ENCODE results near the gene MED20. TPM values are rescaled to one million over a fixed set of nuclear protein-coding genes. Genes with fewer than 3 reads are reported as not detected.

Gene MED20
- total and polyA plus RNA-seq, 9 donors, result 7.2 to 20.0 (median 13.1) TPM

- no peaks in the 10 kb centered on the region for H3K4me1 ChIP-seq (ENCODE audit: insufficient read depth)
- TF ChIP-seq POLR2A (IDR thresholded peaks at IDR 0.05), result no peak
- no peak for TF ChIP-seq EP300 (IDR thresholded peaks at IDR 0.05)
- TF ChIP-seq, protein P1, sequence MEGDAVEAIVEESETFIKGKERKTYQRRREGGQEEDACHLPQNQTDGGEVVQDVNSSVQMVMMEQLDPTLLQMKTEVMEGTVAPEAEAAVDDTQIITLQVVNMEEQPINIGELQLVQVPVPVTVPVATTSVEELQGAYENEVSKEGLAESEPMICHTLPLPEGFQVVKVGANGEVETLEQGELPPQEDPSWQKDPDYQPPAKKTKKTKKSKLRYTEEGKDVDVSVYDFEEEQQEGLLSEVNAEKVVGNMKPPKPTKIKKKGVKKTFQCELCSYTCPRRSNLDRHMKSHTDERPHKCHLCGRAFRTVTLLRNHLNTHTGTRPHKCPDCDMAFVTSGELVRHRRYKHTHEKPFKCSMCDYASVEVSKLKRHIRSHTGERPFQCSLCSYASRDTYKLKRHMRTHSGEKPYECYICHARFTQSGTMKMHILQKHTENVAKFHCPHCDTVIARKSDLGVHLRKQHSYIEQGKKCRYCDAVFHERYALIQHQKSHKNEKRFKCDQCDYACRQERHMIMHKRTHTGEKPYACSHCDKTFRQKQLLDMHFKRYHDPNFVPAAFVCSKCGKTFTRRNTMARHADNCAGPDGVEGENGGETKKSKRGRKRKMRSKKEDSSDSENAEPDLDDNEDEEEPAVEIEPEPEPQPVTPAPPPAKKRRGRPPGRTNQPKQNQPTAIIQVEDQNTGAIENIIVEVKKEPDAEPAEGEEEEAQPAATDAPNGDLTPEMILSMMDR (IDR thresholded peaks at IDR 0.05), result no peak
- no peak for DNase-seq
- H3K27me3 ChIP-seq, result no peaks in the 10 kb centered on the region
- WGBS, 3 donors, result 61 to 64% (median 63%) methylated on average over 4 of the region's 4 CpGs
- no peaks in the 10 kb centered on the region for H3K9me3 ChIP-seq
- intact Hi-C loops (cut with DNase I), result no loop called here
- H3K27ac ChIP-seq, result no peak overlapping the region
- H3K4me3 ChIP-seq, result no peak overlapping the region
- H3K36me3 ChIP-seq, result no peaks in the 10 kb centered on the region
These were observed 46.0 kb upstream of the MED20 start for GRCh38 chr6:41966961-41967311.

GRCh38 chr6:41966214-41966920 lies 45.4 kb upstream of the MED20 start:
- Histone ChIP-seq H3K4me1 (ENCODE audit: insufficient read depth) (no peaks in the 10 kb centered on the region), H3K27ac (no peak overlapping the region), H3K36me3 (no peaks in the 10 kb centered on the region), H3K4me3 (no peak overlapping the region), H3K9me3 (no peaks in the 10 kb centered on the region), H3K27me3 (no peaks in the 10 kb centered on the region)
- WGBS, 3 donors, result 69 to 75% (median 73%) methylated on average over 5 of the region's 5 CpGs
- no peak for TF ChIP-seq EP300 (IDR thresholded peaks at IDR 0.05)
- no peak for DNase-seq
- intact Hi-C loops (cut with DNase I), result no loop called here

DNA sequence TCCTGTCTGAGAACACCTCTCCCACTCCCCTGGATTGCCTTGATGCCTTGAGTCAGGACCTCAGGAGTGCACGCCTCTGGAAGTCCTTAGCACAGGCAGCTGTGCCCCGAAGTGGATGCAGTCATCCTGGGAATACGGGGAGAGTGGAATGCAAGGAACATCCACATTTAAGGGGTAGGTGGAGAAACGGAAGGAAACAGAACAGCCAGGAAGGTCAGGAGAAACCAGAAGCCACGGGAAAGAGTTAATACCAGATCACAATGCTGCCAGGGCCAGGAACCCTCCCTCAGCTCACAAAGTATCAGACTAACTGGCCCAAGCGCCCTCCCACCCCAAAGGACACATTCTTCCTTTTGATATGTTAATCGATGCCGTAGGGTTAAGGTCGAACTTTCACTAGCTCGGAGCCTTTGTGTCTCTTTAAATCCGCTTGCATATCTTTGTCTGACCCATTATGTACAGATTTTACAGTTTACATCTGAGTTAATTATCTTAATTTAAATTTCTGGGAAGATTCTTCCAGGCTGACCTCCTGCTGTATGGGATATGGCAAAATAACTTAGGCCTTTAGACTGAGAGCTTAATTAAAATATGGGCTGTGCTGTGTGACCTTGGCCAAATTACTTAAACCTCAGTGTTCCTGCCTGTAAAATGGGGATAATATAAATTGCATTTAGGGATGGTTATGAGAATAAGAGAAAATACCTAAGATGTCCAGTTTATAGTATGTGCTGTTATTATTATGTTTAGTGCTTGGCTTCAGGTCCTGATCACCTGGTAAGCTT lies 44.7 kb upstream of the MED20 start:
- 55 to 73% (median 68%) methylated on average over 11 of the region's 11 CpGs for WGBS, 3 donors
- intact Hi-C loops (cut with DNase I), result no loop called here
- Histone ChIP-seq H3K9me3 (no peaks in the 10 kb centered on the region), H3K27me3 (no peaks in the 10 kb centered on the region), H3K4me3 (no peak overlapping the region), H3K36me3 (no peaks in the 10 kb centered on the region), H3K27ac (no peak overlapping the region), H3K4me1 (ENCODE audit: insufficient read depth) (no peaks in the 10 kb centered on the region)
- no peak for TF ChIP-seq POLR2A (IDR thresholded peaks at IDR 0.05)
- TF ChIP-seq EP300 (IDR thresholded peaks at IDR 0.05), result no peak
- TF ChIP-seq, protein P1 (IDR thresholded peaks at IDR 0.05), result no peak
- no peak for DNase-seq

DNA sequence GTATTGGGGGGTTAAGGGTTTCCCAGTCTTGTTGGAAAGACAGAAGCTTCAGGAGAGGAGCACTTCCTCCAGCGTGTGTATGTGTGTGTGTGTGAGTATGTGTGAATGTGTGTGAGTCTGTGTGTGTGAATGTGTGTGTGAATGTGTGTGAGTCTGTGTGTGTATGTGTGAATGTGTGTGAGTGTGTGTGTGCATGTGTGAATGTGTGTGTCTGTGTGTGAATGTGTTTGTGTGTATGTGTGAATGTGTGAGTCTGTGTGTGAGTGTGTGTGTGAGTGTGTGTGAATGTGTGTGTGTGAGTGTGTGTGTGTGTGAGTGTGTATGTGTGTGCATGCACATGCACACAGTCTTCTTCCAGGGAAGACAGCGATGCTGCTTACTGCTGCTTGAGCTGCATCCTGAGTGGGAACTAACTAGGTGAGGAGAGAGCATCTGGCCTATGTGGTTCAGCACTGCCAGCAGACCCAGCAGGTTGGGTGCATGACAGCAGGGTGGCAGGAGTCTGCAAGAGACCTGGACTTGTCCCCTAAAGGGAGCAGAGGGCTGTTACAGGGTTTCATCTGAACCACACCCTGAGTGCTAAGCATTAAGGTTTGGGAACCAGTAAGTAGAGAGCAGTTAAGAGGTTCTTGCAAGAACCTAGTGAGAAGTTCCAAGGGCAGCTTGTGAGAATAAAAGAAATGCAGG lies 43.4 kb upstream of the MED20 start:
- intact Hi-C loops (cut with DNase I), result no loop called here
- H3K4me3 ChIP-seq, result no peak overlapping the region

More for the DNA sequence above, 43.4 kb upstream of the MED20 start:
- no peak overlapping the region for H3K27ac ChIP-seq
- no peak for TF ChIP-seq POLR2A (IDR thresholded peaks at IDR 0.05)
- TF ChIP-seq, protein P1 (IDR thresholded peaks at IDR 0.05), result no peak
- no peak for TF ChIP-seq EP300 (IDR thresholded peaks at IDR 0.05)
- no peak for DNase-seq
- H3K27me3 ChIP-seq, result no peaks in the 10 kb centered on the region
- 67 to 91% (median 85%) methylated on average over 2 of the region's 2 CpGs for WGBS, 3 donors
- no peaks in the 10 kb centered on the region for H3K4me1 ChIP-seq (ENCODE audit: insufficient read depth)
- H3K9me3 ChIP-seq, result no peaks in the 10 kb centered on the region
- H3K36me3 ChIP-seq, result no peaks in the 10 kb centered on the region
